ENCODE measurements around the gene ESYT2.

ESYT2 gene

GRCh38 chr7:158802535-158803366 lies 26.6 kb downstream of the ESYT2 start:
- DNase-seq, result no peak

DNA sequence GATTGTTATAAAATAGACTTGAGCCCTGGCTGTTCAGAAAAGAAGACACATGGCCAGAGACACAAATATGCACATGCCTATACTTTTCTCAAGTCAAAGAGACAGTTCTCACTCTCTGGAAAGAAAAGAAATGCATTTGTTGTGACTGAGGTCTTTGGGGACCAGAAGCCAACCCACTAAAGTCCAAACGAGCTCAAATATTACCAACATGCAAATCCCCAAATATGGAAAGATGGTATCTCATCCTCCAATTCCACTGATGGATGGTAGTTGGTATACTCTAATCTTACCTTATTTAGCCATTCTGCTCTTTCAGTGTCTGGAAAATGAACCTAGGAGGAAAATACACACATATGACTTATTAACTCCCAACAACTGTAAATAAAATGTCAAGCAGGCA lies 30.6 kb downstream of the ESYT2 start:
- DNase-seq, result no peak

DNA sequence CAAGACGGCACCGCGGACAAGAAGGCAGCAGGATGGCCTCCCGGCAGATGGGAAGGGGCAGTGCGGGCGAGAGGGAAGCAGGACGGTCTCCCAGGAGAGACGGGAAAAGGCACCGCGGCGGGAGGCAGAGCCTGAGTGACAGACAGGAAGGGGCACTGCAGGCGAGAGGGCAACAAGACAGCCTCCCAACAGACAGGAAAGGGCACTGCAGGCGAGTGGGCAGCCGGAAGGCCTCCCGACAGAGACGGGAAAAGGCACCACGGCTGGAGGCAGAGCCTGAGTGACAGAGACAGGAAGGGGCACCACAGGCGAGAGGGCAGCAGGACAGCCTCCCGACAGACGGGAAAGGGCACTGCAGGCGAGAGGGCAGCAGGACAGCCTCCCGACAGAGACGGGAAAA lies 32.6 kb downstream of the ESYT2 start:
- DNase-seq, result no peak

GRCh38 chr7:158795272-158795671 lies 34.0 kb downstream of the ESYT2 start:
- no peak for DNase-seq

GRCh38 chr7:158791107-158791506 lies 38.2 kb downstream of the ESYT2 start:
- DNase-seq, result no peak

- DNase-seq, result no peak
These were observed 39.5 kb downstream of the ESYT2 start for GRCh38 chr7:158789842-158790241.

DNA sequence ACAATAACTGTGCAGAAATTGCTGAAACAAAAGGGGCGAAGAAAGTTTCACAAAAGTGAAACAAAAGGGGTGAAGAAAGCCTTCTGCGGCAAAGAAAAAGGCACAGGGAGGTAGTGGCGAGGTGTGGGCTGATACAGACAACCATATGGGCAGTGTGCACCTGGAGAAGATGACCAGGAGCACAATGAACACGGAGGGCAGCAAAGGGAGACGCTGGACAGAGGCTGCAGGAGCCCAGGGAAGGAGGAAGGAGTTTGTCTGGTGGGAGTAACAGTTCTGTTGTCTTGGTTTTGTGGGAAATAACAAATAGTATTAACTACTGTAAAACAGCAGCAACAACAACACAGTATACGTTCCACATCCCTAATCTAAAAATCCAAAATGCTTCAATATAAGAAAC lies 42.4 kb downstream of the ESYT2 start:
- DNase-seq, result no peak

- DNase-seq, result no peak
These were observed 45.0 kb downstream of the ESYT2 start for GRCh38 chr7:158784270-158784669.

- DNase-seq, result no peak
These were observed 45.7 kb downstream of the ESYT2 start for GRCh38 chr7:158783595-158783994.

- DNase-seq, result no peak
These were observed 46.4 kb downstream of the ESYT2 start for GRCh38 chr7:158782761-158783401.

GRCh38 chr7:158781974-158782664 lies 47.2 kb downstream of the ESYT2 start:
- DNase-seq, result no peak

- no peak for DNase-seq
These were observed 47.9 kb downstream of the ESYT2 start for GRCh38 chr7:158781217-158781973.

GRCh38 chr7:158779061-158780000 lies 50.0 kb downstream of the ESYT2 start:
- no peak for DNase-seq

DNA sequence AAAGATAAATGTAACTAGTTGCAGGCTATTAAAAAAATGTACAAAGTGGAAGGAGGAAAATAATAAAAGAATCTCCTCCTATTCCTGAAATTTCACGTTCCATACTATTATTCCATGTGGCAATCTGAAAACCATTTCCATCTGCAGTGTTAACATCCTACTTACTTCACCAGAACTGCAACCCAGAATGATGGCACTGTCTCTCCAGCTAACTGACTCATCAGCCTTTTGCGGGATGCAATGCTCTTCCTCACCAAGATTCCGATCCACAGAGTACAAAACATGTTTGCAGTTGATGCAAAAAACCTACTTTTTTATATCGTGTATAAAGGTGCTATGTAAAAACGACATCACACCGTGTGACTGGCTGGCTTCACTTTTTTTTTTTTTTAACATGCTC lies 50.8 kb downstream of the ESYT2 start:
- DNase-seq, result no peak

- DNase-seq, result no peak
These were observed 51.5 kb downstream of the ESYT2 start for GRCh38 chr7:158777793-158778192.

DNA sequence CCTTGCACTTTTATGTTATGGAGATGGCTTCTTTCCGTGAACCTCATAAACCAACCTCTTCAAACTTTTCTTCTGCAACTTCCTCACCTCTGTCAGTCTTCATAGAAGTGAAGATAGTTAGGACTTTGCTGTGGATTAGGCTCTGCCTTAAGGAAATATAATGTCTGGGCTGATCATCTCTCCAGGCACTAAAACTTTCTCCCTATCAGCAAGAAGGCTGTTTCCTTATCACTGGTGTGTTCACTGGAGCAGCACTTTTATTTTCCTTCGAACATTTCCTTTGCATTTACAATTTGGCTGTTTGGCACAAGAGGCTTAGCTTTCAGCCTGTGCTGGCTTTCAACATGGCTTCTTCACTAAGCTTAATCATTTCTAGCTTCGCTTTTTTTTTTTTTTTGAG lies 52.8 kb downstream of the ESYT2 start:
- no peak for DNase-seq

DNA sequence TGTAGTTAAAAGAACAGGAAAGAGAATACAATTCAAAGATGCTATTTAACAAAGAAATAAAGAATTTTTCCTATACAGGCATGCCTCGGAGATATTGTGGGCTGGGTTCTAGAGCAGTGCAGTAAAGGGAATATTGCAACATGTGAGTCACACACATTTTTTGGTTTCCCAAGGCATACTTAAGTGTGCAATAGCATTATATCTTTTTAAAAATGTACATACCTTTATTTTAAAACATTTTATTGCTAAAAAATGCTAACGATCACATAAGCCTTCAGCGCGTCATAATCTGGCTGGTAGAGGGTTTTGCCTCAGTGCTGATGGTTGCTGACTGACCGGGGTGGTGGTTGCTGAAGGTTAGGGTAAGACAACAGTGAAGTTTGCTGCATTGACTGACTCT lies 54.4 kb downstream of the ESYT2 start:
- no peak for DNase-seq

DNA sequence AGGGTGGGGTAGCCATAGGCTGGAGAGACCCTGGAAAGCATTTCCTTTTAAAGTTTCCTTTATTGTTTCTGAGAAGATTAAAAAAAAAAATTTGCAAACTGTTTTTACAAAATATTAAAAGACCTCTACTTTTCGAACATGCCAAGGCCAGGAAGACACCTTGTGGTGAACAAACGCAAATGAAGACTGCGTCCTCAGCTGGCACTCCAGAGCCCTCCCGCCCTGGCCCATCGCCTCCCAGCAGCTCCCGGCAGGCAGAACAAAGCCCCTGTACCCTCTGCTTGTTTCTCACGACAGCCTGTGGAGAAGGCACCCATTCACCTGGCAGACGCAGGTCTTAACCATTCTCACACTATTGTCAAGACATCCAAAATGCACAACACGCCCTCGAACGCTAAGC lies 56.4 kb downstream of the ESYT2 start:
- no peak for DNase-seq

DNA sequence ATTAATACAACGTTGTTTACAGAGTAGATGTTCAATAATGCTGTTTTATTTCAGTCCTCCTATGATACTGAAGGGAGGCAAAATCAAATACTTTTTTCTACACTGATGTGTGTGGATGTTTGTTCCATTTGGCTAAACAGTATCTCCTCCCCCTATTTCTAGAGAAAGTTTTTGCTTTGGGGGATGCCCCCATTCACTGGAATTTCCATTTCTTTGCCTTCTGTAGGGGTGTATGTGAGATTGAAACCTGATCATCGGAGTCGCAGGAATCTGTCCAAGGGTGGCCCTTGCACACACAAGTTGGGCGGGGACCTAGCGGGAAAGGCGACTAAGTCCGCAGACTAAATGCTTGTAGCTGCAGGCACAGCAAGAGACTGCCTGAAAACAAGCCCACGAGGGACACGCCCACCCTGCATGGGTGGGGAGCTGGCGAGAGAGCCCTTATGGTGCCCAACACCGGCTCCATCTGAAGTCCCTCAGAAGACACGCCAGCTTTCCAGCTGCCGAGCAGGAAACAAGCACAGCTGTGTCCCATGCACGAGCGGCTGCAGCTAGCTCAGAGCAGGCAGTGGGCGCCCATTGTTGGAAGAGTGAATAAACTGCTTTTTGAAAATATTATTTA lies 58.0 kb downstream of the ESYT2 start:
- no peak for DNase-seq

DNA sequence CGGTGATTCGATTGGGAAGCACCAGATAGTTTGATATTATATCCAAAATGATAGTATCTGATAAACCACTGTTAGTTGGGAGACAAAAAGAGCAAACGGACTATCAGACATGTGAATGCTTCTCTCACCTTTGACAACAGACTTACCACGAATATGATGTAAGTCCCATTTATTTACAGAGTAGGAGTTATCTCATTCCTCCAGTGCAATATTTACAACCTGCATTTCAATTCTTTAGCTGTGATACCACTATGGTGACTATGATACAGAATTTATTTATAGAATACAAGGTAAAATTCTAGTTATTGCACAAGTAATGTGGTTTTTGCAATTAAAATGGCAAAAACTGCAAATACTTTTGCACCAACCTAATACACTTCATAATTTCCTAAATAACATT lies 61.6 kb downstream of the ESYT2 start:
- no peak for DNase-seq

DNA sequence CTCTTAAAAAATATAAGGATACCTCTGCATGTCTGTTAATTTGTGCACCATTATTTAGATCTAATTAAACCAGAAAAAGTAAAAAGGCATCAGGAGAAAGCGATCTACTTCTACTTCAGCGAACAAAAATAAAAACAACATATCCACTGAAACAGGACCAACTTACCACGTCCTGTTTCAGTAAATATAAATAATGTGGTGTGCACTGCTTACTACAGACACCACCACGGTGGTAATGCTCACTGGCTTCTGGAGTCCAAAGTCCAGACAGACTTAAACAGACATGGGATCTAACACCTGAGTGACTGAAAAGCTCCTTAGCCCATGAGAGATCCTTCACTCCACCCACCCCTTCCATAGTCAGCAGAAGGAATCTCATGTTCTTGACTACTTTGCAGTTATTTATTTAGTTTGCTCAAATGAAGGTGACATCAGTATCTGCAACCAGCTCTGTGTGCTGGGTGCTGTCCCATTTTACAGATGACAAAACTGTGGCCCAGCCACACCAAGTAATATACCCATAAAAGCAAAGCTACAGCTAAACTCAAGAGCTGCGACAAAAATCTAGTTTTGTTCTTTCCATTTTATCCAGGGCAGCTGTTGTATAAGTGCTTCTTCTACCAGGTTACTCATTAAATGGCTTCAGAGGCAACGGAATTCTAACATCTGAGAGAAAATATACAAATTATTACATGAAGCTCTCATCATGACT lies 62.6 kb downstream of the ESYT2 start:
- DNase-seq, result no peak

Measured in stimulated activated CD4-positive, alpha-beta T cell treated with anti-CD3 and anti-CD28 coated beads, Interleukin-4, amount 100 ng/mL, for 24 hours (primary cell).